Measurements from ENCODE around the gene FOXP1. TPM values are rescaled to one million over a fixed set of nuclear protein-coding genes. Genes with fewer than 3 reads are reported as not detected.

Gene FOXP1
- total and polyA plus RNA-seq, 2 of the 13 experiments (the other 11 are each of a cell fraction or from before 2014, with no cell fraction given), result 40.4 to 59.0 TPM

- TF ChIP-seq ZSCAN21 (CRISPR knock-in tag; IDR thresholded peaks at IDR 0.05; ENCODE audit: borderline replicate concordance), result 0 out of 2 replicates have a peak, but pooled peaks have one; percentile 52
- TF ChIP-seq ZKSCAN8 (CRISPR knock-in tag; IDR thresholded peaks at IDR 0.05; ENCODE audit: borderline replicate concordance), result no peak
- no peak for TF ChIP-seq ZBTB44 (CRISPR knock-in tag; IDR thresholded peaks at IDR 0.05)
- peak; percentile 96 for TF ChIP-seq MED1 (CRISPR knock-in tag; IDR thresholded peaks at IDR 0.05)
- TF ChIP-seq NFIB (CRISPR knock-in tag; IDR thresholded peaks at IDR 0.05; ENCODE audit: borderline replicate concordance), result no peak
- TF ChIP-seq, protein P1, sequence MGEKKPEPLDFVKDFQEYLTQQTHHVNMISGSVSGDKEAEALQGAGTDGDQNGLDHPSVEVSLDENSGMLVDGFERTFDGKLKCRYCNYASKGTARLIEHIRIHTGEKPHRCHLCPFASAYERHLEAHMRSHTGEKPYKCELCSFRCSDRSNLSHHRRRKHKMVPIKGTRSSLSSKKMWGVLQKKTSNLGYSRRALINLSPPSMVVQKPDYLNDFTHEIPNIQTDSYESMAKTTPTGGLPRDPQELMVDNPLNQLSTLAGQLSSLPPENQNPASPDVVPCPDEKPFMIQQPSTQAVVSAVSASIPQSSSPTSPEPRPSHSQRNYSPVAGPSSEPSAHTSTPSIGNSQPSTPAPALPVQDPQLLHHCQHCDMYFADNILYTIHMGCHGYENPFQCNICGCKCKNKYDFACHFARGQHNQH (CRISPR knock-in tag; IDR thresholded peaks at IDR 0.05), result peak; percentile 86; the same call in 1 of the 2 replicates
- no peak for TF ChIP-seq ZNF780A (CRISPR knock-in tag; IDR thresholded peaks at IDR 0.05)
- 0 out of 2 replicates have a peak, but pooled peaks have one; percentile 85 for TF ChIP-seq ZNF335 (CRISPR knock-in tag; IDR thresholded peaks at IDR 0.05)
- TF ChIP-seq ZNF552 (CRISPR knock-in tag; IDR thresholded peaks at IDR 0.05; ENCODE audit: borderline replicate concordance), result no peak
- TF ChIP-seq, protein P2, sequence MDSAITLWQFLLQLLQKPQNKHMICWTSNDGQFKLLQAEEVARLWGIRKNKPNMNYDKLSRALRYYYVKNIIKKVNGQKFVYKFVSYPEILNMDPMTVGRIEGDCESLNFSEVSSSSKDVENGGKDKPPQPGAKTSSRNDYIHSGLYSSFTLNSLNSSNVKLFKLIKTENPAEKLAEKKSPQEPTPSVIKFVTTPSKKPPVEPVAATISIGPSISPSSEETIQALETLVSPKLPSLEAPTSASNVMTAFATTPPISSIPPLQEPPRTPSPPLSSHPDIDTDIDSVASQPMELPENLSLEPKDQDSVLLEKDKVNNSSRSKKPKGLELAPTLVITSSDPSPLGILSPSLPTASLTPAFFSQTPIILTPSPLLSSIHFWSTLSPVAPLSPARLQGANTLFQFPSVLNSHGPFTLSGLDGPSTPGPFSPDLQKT (CRISPR knock-in tag; IDR thresholded peaks at IDR 0.05; ENCODE audit: borderline replicate concordance), result no peak
- TF ChIP-seq ZBTB39 (CRISPR knock-in tag; IDR thresholded peaks at IDR 0.05), result no peak
- no peak for TF ChIP-seq ZNF850 (CRISPR knock-in tag; conservative IDR thresholded peaks at IDR 0.05)
- TF ChIP-seq ZNF24 (IDR thresholded peaks at IDR 0.05), result no peak
- TF ChIP-seq ZNF264 (CRISPR knock-in tag; IDR thresholded peaks at IDR 0.05), result peak; percentile 83
- 0 out of 2 replicates have a peak, but pooled peaks have one; percentile 34 for TF ChIP-seq ZNF160 (CRISPR knock-in tag; IDR thresholded peaks at IDR 0.05)
- TF ChIP-seq TCF7L2 (IDR thresholded peaks at IDR 0.05; ENCODE audit: low read depth, low read length), result no peak
- TF ChIP-seq, protein P3, sequence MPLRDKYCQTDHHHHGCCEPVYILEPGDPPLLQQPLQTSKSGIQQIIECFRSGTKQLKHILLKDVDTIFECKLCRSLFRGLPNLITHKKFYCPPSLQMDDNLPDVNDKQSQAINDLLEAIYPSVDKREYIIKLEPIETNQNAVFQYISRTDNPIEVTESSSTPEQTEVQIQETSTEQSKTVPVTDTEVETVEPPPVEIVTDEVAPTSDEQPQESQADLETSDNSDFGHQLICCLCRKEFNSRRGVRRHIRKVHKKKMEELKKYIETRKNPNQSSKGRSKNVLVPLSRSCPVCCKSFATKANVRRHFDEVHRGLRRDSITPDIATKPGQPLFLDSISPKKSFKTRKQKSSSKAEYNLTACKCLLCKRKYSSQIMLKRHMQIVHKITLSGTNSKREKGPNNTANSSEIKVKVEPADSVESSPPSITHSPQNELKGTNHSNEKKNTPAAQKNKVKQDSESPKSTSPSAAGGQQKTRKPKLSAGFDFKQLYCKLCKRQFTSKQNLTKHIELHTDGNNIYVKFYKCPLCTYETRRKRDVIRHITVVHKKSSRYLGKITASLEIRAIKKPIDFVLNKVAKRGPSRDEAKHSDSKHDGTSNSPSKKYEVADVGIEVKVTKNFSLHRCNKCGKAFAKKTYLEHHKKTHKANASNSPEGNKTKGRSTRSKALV (CRISPR knock-in tag; IDR thresholded peaks at IDR 0.05), result 0 out of 2 replicates have a peak, but pooled peaks have one; percentile 57
- TF ChIP-seq ZNF570 (CRISPR knock-in tag; IDR thresholded peaks at IDR 0.05; ENCODE audit: borderline replicate concordance), result no peak
- TF ChIP-seq, protein P4, sequence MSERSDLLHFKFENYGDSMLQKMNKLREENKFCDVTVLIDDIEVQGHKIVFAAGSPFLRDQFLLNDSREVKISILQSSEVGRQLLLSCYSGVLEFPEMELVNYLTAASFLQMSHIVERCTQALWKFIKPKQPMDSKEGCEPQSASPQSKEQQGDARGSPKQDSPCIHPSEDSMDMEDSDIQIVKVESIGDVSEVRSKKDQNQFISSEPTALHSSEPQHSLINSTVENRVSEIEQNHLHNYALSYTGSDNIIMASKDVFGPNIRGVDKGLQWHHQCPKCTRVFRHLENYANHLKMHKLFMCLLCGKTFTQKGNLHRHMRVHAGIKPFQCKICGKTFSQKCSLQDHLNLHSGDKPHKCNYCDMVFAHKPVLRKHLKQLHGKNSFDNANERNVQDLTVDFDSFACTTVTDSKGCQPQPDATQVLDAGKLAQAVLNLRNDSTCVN (CRISPR knock-in tag; IDR thresholded peaks at IDR 0.05; ENCODE audit: borderline replicate concordance), result no peak
Observed at GRCh38 chr3:71152892-71153265, 430.6 kb downstream of the FOXP1 start (continued).
